GM18951 (cell line): ENCODE measurements around the gene ABCG2.
"Not testable (repeated sequence)": the region's sequence is repeated elsewhere in the genome, so short reads cannot be mapped to it uniquely, and the experiment has no call there.

Experiments
- POLR2A ChIP-seq: IDR thresholded peaks from 4 replicates; pipeline ENCODE4 v1.6.1; 2011; ENCODE audit warnings: mild to moderate bottlenecking; ENCODE audit not compliant: insufficient read length, insufficient read depth; ENCODE audit errors: extremely low read depth
- in situ Hi-C: fragments of 300-500 bp; cut with MboI; formaldehyde crosslinking; loops from one replicate; pipeline ENCODE4 v1.12.0; 2022; ENCODE audit warnings: low sequenced_read_pairs, mixed read lengths, inconsistent platforms; ENCODE audit not compliant: unreplicated experiment

Gene ABCG2

DNA sequence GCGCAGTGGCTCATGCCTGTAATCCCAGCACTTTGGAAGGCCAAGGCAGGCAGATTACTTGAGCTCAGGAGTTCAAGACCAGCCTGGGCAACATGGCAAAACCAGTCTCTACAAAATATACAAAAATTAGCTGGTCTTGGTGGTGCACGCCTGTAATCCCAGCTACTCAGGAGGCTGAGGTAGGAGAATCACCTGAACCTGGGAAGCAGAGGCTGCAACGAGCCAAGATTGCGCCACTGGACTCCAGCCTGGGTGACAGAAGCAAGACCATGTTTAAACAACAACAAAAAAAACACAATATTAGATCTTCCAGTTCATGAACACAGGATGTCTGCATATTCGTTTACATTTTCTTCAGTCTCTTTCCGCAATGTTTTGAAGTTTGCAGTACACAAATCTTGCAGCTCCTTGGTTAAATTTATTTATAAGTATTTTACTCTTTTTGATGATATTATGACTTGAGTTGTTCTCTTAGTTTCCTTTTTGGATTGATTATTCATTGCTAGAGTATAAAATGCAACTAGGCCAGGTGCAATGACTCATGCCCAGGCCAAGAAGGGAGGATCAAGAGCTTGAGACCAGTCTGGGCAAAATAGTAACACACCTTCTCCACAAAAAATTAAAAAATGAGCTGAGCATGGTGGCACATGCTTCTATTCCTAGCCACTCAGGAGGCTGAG lies 30.4 kb upstream of the ABCG2 start:
- in situ Hi-C loops, result no loop called here
- no peak for TF ChIP-seq POLR2A

DNA sequence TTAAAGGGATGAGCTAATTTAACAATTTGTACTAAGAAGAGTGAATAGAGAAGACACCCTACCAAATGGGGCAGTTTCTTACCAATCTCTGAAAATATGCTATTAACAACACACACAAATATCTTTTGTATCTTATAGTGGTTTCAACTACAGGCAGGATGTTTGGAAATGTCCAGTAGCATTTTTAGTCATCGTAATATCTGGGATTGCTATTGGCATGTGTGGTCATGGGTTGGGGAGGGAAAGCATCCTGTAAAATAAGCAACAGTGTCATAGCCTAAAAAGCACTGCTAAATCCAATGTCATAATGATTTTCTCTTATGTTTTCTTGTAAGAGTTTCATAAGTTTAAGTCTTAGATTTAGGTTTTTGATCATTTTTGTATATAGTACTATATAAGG lies 29.3 kb upstream of the ABCG2 start:
- in situ Hi-C loops, result no loop called here
- no peak for TF ChIP-seq POLR2A

DNA sequence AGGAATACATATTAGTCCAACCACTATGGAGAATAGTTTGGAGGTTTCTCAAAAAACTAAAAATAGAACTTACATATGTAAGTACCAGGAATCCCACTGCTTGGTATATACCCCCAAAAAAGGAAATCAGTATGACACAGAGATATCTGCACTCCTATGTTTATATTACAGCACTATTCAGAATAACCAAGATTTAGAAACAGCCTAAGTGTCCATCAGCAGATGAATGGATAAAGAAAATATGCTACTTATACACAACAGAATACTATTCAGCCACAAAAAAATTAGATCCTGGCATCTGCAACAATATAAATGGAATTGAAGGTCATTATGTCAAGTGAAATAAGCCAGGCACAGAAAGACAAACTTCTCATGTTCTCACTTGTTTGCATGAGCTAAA lies 27.5 kb upstream of the ABCG2 start:
- in situ Hi-C loops, result no loop called here
- no peak for TF ChIP-seq POLR2A

DNA sequence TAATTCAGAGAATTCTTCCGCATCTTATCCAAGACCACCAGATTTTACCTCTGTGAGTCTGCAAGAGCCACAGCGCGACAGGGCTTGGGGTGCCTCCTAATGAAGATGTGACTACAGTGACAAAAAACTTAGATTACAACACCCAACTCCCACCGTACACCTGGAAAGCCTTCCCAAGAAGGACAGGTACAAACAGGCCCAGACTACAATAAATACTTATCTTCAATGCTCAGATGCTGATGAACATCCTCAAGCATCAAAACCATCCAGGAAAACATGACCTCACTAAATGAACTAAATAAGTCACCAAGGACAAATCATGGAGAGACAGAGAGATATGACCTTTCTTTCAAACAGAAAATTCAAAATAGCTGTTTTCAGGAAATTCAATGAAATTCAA lies 20.8 kb upstream of the ABCG2 start:
- TF ChIP-seq POLR2A, result no peak
- in situ Hi-C loops, result no loop called here

DNA sequence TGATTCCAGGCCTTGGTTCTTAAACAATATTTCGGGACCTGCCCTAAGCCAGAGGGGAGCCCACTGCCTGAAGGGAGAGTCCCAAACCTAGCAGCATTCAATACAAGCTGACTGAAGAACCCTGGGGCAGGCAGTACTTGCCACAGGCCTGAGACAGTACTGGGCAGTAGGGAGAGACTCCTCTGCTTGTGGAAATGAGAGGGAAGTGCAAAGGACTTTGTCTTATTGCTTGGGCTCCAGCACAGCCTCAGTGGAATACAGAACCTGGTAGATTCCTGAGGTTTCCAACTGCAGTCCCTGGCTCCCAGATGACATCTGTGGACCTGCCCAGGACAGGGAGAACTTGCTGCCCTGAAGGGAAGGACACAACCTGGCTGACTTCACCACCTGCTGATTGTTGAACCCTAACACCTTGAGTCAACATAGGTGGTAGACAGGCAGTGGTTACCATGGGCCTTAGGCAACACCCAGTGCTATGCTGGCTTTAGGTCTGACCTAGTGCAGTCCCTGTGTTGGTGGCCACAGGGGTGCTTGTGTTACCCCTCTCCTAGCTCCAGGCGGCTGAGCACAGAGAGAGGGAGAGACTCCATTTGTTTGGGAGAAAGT lies 20.3 kb upstream of the ABCG2 start:
- TF ChIP-seq POLR2A, result no peak
- in situ Hi-C loops, result no loop called here

DNA sequence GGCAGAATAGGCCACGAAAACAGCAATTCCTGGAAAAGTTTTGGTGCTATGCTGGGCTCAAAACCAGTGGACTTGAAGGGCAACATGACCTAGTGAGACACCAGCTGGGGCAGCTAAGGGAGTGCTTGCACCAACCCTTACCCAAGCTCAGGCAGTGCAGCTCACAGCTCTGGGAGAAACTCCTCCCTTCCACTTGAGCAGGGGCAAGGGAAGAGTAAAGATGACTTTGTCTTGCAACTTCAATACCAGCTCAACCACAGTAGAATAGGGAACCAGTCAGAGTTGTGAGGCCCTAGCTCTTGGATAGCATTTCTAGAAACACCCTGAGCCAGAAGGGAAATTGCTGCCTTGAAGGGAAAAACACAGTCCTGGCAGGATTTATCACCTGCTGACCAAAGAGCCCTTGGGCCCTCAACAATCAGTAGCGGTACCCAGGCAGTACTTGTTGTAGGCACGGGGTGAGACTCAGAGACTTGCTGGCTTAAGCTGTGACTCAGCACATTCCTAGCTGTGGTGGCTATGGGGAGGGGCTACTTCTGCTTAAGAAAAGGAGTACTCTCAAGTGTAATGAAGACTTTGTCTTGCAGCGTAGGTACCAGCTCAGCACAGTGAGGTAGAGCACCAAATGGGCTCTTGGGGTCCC lies 19.7 kb upstream of the ABCG2 start:
- in situ Hi-C loops, result no loop called here
- TF ChIP-seq POLR2A, result no peak

DNA sequence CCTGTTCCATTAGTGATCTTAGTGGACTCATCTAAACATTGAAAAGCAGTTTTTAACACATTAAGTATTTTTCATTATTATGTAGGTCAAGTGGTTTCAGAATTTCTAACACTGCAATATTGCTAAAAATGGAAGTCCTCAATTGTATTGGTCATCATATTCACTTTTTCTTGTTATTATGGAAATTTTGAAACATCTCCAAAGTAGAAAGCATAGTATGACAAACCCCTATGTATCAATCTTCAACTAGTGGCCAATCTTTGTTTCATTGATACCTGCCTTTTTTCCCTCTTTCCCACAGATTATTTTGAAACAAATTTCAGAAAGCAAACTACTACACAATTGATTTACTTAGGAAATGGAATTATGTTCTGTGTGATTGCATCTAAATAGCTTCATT lies 14.5 kb upstream of the ABCG2 start:
- TF ChIP-seq POLR2A, result no peak
- in situ Hi-C loops, result no loop called here

DNA sequence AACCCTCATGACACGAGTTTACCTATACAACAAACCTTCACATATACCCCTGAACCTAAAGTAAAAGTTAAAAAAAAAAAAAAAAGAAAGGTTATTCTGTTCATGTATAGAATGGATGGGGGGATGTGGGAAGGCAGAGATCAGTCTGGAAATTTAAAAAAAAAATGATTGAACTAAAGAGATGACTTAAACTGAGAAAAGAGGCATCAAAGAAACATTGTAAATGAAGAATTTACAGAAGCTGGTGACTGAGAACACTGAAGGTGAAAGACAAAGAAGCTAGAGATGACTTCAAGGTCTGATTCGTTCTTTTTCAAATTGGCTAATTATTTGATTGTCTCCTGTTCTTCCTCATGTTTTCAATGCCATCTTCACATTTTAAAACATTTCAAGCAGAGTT lies 12.8 kb upstream of the ABCG2 start:
- no peak for TF ChIP-seq POLR2A
- in situ Hi-C loops, result no loop called here

DNA sequence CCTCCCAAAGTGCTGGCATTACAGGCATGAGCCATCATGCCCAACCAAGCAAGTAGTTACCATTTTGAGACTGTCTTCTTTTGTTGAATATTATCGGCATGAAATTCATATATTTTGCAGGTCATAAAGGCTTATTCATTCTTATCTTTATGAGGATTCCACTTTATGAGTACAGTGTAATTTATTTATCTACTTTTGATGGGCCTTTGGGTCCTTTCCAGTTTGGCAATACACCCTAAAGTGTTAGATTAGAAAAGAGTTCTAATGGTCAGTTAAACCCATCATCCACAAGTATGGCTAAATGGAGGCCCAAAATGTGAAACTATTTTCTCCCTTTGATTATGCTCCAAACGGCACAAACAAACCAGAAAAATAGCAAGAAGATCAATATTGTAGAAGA lies 10.9 kb upstream of the ABCG2 start:
- in situ Hi-C loops, result no loop called here
- TF ChIP-seq POLR2A, result no peak

DNA sequence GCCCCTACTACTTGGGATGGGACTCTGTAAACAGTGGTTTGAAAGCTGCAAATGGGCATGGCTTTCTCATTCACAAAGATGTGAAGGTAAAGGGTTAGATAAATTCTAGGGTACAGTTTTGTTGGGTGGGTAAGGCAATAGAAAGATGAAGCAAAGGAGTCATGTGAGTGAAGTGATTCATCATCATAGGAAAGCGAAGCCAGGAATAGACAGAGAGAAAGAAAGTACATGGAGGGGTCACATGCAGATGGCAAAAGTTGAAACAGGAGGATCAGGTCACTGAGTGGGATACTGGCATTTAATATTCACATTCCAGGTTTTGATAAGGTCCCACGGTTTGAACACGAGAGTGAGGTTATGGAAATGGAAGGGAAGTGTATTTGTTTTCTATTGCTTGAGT lies 8.2 kb upstream of the ABCG2 start:
- in situ Hi-C loops, result no loop called here
- no peak for TF ChIP-seq POLR2A

DNA sequence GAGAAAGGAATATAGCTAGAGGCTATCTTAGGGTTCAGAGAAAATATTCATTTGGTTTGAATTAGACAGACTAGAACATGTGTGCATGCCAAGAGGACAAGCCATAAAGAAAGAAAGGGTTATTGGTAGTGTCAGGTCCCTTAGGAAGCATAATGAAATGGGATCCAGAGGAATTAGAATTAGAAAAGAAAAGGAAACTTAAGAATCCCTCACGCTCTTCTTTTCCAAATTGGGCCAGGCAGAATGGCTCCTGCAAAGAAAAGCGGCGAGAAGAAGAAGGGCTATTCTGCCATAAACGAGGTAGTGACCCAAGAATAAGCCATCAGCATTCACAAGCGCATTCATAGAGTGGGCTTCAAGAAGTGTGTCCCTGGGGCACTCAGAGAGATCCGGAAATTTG lies 4.9 kb upstream of the ABCG2 start:
- in situ Hi-C loops, result no loop called here
- TF ChIP-seq POLR2A, result no peak

DNA sequence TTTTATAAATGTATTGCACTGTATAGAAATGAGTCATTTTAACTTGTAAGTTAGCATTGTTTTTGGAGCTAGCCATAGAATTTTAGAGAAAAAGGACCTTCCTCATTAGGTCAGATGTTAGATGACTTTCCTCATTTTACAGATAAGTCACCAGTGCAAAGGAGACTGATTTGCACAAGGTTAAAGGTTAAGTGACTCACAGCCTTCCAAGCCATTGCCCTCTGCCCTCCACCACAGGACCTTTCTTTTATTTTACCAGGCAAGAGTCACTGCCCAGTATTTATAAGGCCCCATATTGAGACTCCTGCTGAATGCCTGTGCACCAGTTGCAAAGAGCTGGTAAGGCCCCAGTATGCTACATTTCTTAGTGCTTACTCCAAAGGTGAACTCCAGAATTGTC lies 4.2 kb upstream of the ABCG2 start:
- in situ Hi-C loops, result no loop called here
- TF ChIP-seq POLR2A, result no peak

DNA sequence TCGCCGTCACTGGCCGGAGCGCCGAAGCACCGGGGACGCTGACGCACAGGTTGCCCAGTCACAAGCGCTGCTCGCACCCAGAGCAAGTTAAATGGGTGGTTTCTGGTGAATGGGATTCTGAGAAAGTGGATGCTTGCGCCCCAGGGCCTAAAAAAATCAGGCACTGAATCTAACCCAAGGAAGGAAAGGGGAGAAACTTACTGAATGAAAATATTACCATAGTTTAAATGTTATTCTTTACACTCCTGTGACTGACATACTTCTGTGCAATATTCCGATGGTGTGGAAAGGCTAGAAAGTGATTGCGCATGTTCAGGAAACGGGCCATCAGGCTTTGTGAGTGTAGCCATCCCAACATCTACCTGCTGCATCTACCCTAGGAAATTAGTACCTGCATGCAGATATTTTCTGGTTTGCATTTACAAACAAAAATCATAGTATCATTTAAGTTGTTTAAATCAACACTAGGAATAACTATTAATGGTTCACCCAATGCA lies 838 bp upstream of the ABCG2 start:
- TF ChIP-seq POLR2A, result no peak
- in situ Hi-C loops, result no loop called here

DNA sequence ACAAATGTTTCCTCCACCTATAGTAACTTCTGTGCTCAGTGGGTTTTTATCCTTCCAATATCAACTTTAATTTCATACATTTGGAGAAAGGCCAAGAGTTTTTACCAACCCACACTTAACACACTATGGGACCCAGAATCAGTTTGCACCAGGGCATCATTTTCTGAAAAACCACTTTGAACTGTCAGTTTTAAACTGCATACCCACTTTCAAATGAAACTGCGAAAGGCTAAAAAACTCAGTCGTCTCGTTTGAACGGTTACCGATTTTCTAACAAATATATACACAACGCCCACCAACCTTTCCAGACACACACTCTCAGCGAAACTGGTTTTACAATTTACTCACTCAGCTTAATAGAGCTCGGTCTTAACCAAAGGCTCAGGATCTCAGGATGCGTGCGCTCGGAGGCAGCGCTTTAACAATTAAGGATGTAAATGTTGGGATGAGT lies 376 bp downstream of the ABCG2 start:
- in situ Hi-C loops, result no loop called here
- no peak for TF ChIP-seq POLR2A

DNA sequence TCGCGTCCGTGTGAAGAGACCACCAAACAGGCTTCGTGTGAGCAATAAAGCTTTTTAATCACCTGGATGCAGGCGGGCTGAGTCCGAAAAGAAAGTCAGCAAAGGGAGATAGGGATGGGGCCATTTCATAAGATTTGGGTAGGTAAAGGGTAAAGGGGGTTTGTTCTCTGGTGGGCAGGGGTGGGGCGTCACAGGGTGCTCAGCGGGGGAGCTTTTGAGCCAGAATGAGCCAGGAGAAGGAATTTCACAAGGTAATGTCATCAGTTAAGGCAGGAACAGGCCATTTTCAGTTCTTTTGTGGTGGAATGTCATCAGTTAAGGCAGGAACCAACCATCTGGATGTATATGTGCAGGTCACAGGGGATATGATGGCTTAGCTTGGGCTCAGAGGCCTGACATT lies 6.1 kb downstream of the ABCG2 start:
- in situ Hi-C loops, result not testable (repeated sequence)
